GM21529 (cell line): ENCODE data around the gene REL.
"Not testable (repeated sequence)": the region's sequence is repeated elsewhere in the genome, so short reads cannot be mapped to it uniquely, and the experiment has no call there.

ENCODE experiments used
- ATAC-seq: cut with Tn5 transposase; IDR thresholded peaks from one replicate; pipeline ENCODE4 v1.9.1; 2021; ENCODE audit not compliant: unreplicated experiment

Gene REL

GRCh38 chr2:60906395-60906794, 25.0 kb downstream of the REL start:
- no peak for ATAC-seq

DNA sequence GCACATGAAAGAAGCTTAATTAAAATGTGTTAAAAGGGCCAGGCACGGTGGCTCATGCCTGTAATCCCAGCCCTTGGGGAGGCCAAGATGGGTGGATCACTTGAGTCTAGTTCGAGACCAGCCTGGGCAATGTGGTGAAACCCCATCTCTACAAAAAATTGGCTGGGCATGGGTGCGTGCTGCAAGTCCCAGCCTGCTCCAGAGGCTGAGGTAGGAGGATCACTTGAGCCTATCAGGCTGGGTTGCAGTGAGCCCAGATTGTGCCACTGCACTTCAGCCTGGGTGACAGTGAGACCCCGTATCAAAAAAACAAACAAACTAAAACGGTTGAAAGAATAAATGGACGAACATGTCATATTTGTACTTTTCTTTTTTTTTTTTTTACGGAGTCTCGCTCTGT, 26.0 kb downstream of the REL start:
- no peak for ATAC-seq

DNA sequence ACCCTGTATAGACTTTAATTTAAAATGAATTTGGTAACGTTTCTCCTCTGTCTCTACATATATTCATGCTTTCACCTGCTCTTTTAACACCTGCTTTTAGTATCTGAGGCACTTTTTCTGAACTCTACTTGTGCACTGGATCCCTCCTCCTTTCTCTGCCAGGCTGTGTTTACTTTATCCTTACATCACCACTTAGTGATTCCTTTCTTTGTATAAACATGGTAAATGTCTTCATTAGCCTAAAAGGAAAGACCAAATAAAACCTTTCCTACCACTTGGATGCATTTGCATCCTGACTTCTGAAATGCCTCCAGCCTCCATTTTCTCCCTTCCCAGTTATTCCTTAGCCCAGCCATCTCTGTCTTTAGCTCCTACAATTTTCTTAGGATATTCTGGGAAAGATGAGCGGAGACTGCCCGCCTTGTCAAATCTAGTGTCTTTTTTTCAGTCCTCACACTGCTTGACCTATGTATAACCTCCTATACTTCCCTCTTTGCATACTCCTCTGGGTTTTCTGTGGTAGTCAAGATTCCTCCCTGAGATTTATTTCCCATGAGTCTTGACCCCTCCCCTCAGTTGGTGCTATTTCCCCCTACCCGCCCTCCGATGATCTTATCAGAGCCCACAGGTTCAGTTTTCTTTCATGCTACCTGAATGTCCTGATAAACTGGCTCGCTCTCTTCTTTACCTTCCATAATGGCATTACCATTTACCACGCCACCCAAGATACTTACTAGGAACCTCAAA, 44.8 kb downstream of the REL start:
- ATAC-seq: no peak

GRCh38 chr2:60926741-60927552, 45.6 kb downstream of the REL start:
- no peak for ATAC-seq

DNA sequence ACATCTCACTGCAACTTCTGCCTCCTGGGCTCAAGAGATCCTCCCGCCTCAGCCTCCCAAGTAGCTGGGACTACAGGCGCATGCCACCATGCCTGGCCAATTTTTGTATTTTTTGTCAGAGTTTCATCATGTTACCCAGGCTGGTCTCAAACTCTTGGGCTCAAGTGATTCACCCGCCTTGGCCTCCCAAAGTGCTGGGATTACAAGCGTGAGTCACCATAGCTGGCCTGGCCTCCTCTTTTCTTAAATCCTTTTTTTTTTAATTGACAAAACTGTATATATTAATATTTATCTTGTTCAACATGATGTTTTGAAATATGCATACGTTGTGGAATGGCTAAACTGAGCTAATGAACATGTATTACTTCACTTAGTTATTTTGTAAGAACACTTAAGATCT, 50.7 kb downstream of the REL start:
- ATAC-seq: not testable (repeated sequence)

GRCh38 chr2:60932954-60933353, 51.6 kb downstream of the REL start:
- ATAC-seq: no peak

GRCh38 chr2:60934165-60934722, 52.9 kb downstream of the REL start:
- no peak for ATAC-seq

DNA sequence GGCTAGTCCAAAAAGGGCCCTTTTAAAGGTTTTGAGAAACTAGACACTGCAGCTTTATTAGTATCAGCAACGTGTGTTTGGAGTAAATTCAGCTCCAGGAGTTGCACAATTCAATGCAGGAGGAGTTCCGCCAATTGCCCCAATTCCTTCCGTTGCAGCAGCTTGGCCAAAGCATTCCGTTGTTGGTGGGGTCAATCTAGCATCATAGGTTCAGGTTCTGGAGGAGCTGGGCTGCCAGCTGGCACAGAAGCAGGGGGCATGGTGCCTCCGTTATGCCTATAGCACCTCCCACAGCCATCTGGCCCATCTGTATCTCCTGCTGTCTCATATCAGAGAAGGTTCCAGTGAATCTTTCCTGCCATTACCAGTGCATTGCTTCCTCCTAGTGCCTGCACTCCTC, 55.4 kb downstream of the REL start:
- no peak for ATAC-seq

- no peak for ATAC-seq
Measured at GRCh38 chr2:60938301-60938700, 56.9 kb downstream of the REL start.

DNA sequence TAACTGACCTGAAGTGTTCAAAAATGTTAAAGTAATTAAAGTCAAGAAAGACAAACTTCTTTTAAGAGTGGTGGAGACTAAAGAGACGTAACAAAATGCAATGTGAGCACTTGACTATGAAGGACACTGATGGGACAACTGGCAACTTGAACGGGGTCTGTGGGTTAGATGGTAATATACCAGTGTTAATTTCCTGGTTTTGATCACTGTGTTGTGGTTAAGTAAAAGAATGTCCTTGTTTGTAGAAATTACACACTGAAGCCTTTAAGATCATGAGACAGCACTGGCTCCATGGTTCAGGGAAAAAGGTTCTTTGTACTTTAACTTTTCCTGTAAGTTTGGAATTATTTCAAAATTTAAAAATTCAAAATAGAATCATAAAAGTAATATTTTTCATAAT, 58.2 kb downstream of the REL start:
- no peak for ATAC-seq

DNA sequence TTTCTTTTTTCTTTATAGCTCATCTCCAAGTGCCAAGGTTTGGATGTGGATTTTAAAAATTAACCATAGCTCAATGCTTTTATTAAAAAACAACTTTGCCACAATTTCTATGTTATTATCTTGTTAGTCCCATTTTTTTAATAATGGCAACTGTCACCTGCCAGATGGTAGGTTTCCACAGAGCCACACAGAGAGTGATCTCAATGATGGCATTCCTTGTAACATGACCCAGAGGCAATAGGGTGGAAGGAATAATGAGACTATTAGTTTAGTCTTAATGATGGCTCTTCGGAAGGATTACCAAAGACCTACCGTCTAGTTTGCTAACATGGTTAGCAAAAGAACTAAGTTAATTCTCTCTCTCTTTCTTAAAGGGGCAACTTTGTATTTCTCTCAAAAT, 64.0 kb downstream of the REL start:
- no peak for ATAC-seq

DNA sequence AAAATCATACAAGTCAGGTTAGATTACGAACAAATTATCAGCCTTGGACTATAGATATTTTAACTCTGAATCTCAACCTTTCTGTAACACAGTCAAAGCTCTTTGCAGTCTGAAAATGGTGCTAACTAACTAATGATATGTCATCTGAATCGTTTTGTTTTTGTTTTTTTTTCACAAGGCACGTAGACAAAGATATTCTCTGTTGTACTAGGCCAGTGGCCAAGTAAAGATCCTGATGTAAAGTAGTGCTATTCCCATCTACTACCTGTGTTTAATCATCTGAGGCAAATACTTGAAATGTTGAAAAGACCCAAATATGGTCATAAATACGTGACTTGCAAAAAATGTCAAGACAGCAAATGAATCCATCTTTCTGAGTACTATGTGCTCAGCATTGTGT, 65.7 kb downstream of the REL start:
- ATAC-seq: no peak

DNA sequence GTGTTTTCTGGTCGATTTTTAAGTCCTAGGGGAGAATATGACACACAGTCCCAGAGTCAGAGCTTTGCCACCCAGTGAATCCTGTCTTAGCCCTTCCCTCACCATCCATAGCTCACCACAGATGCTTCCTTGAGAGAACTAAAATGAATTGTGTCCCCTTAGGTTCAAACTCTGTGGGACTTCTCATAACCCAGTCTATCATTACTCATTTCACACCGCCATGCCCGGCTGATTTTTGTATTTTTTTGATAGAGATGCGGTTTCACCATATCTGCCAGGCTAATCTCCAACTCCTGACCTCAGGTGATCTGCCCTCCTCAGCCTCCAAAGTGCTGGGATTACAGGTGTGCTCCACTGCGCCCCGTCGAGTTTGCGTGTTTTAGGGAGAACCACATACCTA, 66.8 kb downstream of the REL start:
- ATAC-seq: no peak

GRCh38 chr2:60948926-60949579, 67.7 kb downstream of the REL start:
- no peak for ATAC-seq

GRCh38 chr2:60954139-60954538, 72.8 kb downstream of the REL start:
- no peak for ATAC-seq

GRCh38 chr2:60957224-60957623, 75.8 kb downstream of the REL start:
- no peak for ATAC-seq

- ATAC-seq: no peak
Measured at GRCh38 chr2:60957643-60958042, 76.3 kb downstream of the REL start.

- ATAC-seq: no peak
Measured at GRCh38 chr2:60958361-60958760, 77.0 kb downstream of the REL start.

GRCh38 chr2:60958800-60959199, 77.4 kb downstream of the REL start:
- no peak for ATAC-seq

DNA sequence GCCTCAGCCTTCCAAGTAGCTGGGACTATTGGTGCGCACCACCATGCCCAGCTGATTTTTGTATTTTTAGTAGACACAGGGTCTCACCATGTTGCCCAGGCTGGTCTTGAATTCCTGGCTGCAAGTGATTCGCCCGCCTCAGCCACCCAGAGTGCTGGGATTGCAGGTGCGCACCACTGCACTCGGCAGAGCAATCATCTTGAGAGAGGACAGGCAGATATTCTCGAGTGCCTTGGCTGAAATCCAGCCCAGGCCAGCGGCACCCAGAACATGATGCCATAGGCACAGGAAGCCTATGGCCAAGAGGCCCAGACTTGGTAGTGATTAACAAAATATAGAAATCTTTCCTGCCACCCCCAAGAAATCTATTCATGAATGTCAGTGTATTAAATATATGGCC, 78.1 kb downstream of the REL start:
- ATAC-seq: no peak

DNA sequence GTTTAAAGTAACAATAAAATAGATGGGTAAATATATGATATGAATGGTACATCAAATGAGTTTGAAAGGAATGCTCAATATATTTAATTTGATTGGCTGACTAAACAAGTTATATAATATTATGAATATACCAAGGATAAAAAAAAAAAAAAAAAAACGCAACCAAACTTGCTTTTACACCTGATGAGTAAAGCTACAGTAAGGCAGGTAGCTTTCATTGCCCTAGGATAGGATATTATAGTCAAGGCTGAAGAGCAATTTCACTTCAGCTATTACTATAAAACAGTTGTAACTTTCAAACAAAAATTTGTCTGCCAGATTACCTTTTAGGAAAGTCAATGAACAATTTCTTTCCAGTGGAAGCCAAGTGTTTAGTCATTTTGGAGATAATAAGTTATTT, 79.3 kb downstream of the REL start:
- ATAC-seq: no peak

DNA sequence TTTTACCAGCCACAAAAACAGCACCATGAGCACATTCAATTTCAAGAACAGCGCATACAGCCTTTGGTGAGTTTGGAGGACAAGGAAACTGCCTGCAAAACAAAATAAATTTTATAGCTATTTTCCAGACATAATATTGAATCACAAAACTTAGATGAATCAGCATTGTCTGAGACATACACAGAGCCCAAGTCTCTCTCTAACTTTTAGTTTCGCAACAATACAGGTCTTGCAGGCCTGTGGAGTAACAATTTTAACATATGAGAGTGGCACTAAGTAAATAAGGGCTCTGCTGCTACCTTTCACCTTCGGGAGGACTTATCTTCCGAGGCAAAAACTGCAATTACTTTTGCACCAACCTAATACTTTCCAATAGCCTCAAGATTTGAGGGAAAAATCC, 80.1 kb downstream of the REL start:
- ATAC-seq: no peak
